Myometrial cell (primary cell): ENCODE results near the gene LENEP. TPM values are rescaled to one million over a fixed set of nuclear protein-coding genes. Genes with fewer than 3 reads are reported as not detected.

Experiments used
- total RNA-seq: library from RNA; depleted of rRNA; stranded (reverse); fragments of >200 nt; gene quantifications from 2 replicates; pipeline ENCODE4 v1.2.3, GENCODE V29; 2015

Gene LENEP
- total RNA-seq: not detected in 2 replicates

GRCh38 chr1:154993572-154994268 is at the start of gene LENEP:
Gene LENEP (plus strand): TSS chr1:154993586. CDS start chr1:154993608, 22 bp downstream.

GRCh38 chr1:154955718-154956543 is 37.5 kb upstream of the LENEP start, which contains the start of gene PBXIP1:
Gene PBXIP1 (minus strand): TSS chr1:154956099. CDS start chr1:154953721, 2,378 bp downstream.

GRCh38 chr1:154961207-154962155 is 31.9 kb upstream of the LENEP start, which contains the start of gene PYGO2:
Gene PYGO2 (minus strand): TSS chr1:154961782. CDS start chr1:154961576, 206 bp downstream.

GRCh38 chr1:154970631-154971340 is 22.6 kb upstream of the LENEP start, which contains the start of gene SHC1:
Gene SHC1 (minus strand): TSS chr1:154970747. CDS start chr1:154970526, 221 bp downstream.

GRCh38 chr1:154974102-154974807 is 19.1 kb upstream of the LENEP start, which contains the start of gene CKS1B:
Gene CKS1B (plus strand): TSS chr1:154974681. CDS start chr1:154974746, 65 bp downstream.

GRCh38 chr1:154982897-154983648 is 10.3 kb upstream of the LENEP start, which contains the start of gene FLAD1:
Gene FLAD1 (plus strand): TSS chr1:154983344. CDS start chr1:154983695, 351 bp downstream.

GRCh38 chr1:155002464-155003226 is 9.3 kb downstream of the LENEP start, which contains the start of gene ZBTB7B:
Gene ZBTB7B (plus strand): TSS chr1:155002802. CDS start chr1:155014661, 11,859 bp downstream.

GRCh38 chr1:155033524-155033923 is 40.1 kb downstream of the LENEP start, which contains the start of the genes DCST1 and DCST2:
Gene DCST1 (plus strand): TSS chr1:155033824. CDS start chr1:155034037, 213 bp downstream.
Gene DCST2 (minus strand): TSS chr1:155033781. CDS start chr1:155033701, 80 bp downstream.

Other genes starting within 250 kb of the LENEP start
- gene KCNN3, start 123.3 kb upstream of the LENEP start, total RNA-seq: not detected in 2 replicates
- 14.1 and 14.2 TPM in 2 replicates for gene PMVK, start 56.9 kb upstream of the LENEP start, total RNA-seq
- gene PBXIP1, start 37.5 kb upstream of the LENEP start, total RNA-seq: 45.0 and 48.2 TPM in 2 replicates
- gene PYGO2, start 31.8 kb upstream of the LENEP start, total RNA-seq: 14.2 and 16.1 TPM in 2 replicates
- gene SHC1, start 22.8 kb upstream of the LENEP start, total RNA-seq: 329 and 340 TPM in 2 replicates
- gene CKS1B, start 18.9 kb upstream of the LENEP start, total RNA-seq: 84.4 and 128 TPM in 2 replicates
- gene FLAD1, start 10.2 kb upstream of the LENEP start, total RNA-seq: 31.4 and 42.1 TPM in 2 replicates
- gene ZBTB7B, start 9.2 kb downstream of the LENEP start, total RNA-seq: 10.8 and 14.7 TPM in 2 replicates
- 0.18 and 0.29 TPM in 2 replicates for gene DCST2, start 40.2 kb downstream of the LENEP start, total RNA-seq
- gene DCST1, start 40.2 kb downstream of the LENEP start, total RNA-seq: not detected in 2 replicates
- 84.7 and 112 TPM in 2 replicates for gene ADAM15, start 57.7 kb downstream of the LENEP start, total RNA-seq
- 4.6 and 7.8 TPM in 2 replicates for gene EFNA4, start 70.2 kb downstream of the LENEP start, total RNA-seq
- 0.53 and 0.58 TPM in 2 replicates for gene EFNA3, start 85.3 kb downstream of the LENEP start, total RNA-seq
- not detected in 2 replicates for gene EFNA1, start 134.3 kb downstream of the LENEP start, total RNA-seq
- 78.3 and 119 TPM in 2 replicates for gene SLC50A1, start 142.3 kb downstream of the LENEP start, total RNA-seq
- gene DPM3, start 146.9 kb downstream of the LENEP start, total RNA-seq: 218 and 219 TPM in 2 replicates
- gene KRTCAP2, start 179.7 kb downstream of the LENEP start, total RNA-seq: 192 and 276 TPM in 2 replicates
- gene TRIM46, start 180.3 kb downstream of the LENEP start, total RNA-seq: 3.7 and 5.8 TPM in 2 replicates
- gene THBS3, start 214.3 kb downstream of the LENEP start, total RNA-seq: 19.0 and 21.3 TPM in 2 replicates
- 105 and 129 TPM in 2 replicates for gene MTX1, start 215.1 kb downstream of the LENEP start, total RNA-seq